Stimulated activated CD8-positive, alpha-beta memory T cell treated with anti-CD3 and anti-CD28 coated beads, Interleukin-4, amount 100 ng/mL, for 4 hours (primary cell): ENCODE data around the gene FBXW11.
"Not testable (repeated sequence)": the region's sequence is repeated elsewhere in the genome, so short reads cannot be mapped to it uniquely, and the experiment has no call there.

ENCODE experiments used
- DNase-seq, 2 donors: peaks; one replicate each; pipeline ENCODE4 v3.0.0-alpha.2; 2020; ENCODE audit warnings: low read depth in 2 of 2, low spot score in 1 of 2

FBXW11 gene

DNA sequence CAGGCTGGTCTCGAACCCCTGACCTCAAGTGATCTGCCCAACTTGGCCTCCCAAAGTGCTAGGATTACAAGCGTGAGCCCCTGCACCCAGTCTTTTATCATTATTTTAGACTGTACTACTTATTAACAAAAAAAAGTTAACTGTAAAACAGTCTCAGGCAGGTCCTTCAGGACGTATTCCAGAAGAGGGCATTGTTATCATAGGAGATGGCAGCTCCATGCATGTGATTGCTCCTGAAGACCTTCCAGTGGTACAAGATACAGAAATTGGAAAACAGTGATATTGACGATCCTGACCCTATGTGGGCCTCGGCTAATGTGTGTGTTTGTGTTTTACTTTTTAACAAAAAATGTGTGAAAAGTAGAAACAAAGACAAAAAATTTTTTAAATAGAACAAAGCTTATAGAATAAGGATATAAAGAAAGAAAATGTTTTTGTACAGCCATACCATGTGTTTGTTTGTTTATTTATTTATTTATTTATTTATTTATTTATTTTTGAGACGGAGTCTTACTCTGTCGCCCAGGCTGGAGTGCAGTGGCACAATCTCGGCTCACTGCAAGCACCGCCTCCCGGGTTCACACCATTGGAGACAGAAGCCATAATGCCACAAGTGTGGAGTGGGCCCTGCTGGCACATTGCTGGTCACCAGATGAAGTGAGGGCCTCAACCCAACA is 13.8 kb upstream of the FBXW11 start:
- not testable (repeated sequence) for DNase-seq

DNA sequence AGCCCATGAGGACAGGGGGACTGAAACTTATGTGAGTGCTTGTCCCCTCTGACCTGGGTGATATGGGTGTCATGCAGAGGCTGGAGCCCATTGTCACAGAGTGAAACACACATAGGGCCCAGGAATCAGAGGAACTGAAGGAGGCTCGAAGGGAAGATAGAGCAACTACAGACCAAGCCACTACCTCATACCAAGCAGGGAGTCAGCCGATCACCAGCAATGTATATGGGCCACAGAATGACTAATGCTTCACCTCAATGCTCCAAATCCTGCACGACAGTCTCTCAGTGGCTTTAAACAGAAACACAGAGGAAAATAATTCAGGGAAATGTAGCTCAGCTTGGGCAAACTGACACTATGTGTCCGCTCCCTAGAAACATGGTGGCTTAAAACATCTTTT is 8.9 kb upstream of the FBXW11 start:
- DNase-seq, result no peak

DNA sequence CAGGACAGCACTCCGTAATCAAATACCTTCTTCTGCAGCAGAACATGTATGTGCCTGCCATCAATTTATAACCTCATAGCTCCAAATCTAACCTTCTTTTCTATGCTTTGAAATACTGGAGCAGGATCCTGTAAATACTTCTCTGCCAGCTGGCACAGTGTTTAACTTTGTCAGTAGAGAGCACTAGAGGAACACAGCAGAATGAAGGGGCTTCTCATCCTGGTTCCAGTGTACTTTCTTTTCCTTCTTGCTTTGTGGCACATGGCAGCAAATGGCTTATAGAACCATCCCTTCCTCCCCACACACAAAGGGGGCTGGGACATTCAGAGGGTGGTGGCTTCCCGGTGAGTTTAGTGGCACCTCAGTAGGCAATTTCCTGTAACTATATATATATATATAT is 3.8 kb upstream of the FBXW11 start:
- DNase-seq, result no peak

GRCh38 chr5:172009536-172010270 is 3.3 kb upstream of the FBXW11 start:
- no peak for DNase-seq

- DNase-seq, result no peak
Measured at GRCh38 chr5:172008689-172009141, 2.3 kb upstream of the FBXW11 start.

DNA sequence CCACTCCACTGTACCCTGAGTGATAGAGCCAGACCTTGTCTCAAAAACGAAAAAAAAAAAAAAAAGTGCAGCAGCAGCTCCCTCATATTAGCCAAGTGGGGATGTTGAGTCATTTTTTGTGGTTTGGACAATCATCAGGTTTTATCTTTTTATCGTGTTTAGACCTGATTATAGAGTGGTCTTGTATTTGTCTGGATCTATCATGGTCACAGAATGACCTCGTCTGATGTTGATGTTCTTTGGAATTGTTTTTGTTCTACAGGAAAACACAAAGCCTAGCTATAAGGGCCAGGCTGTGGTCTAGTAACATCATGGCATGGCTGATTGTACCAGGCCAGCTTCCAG is 1.6 kb upstream of the FBXW11 start:
- no peak for DNase-seq

GRCh38 chr5:172007175-172008110 is 1.0 kb upstream of the FBXW11 start:
- DNase-seq, result no peak

DNA sequence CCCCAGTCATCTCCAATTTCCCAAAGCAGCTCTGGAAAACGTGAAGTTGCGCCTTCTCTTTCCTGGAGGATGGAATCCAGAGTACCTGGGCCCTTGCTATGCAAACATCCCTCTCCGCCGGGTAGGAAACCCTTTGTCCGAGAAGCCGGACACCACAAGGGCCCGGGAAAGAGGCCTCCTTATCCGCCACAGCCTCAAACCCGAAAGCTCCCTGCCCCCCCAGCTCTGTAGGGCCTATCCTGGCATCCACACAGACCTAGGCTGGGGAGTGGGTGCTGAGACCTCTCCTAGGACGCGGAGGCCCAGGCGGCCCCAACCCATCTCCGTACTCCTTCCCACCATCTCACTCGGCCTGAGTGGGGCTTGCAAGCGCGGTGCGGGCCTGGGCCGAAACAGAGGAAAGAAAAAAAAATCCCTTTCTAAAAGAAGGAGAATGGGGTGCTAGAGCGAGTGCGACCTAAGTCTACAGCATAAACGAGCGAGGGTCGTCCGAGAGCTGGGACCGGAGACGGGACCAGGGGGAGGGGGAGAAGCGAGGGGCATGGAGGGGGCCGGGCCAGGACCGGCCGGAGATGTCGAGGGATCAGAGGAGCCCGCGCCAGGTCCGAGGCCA is 624 bp downstream of the FBXW11 start:
- no peak for DNase-seq

DNA sequence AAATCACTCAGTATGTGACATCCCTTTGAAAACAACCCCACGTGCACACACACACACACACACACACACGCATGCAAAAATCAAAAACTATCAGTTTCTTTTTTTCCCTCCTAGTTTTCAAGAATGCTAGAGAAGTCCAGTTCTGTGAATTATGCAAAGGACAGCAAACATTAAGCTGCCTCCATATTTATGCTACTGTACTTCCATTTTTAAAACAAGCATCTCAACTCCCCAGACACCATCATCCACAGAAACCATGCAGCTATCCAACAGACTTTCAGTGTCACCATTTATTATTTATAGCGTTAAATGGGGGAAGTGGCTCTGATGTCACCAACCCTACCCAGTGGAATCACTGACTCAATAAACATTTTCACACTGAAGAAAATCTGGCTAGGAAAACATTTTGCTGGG is 1.6 kb downstream of the FBXW11 start:
- DNase-seq, result peak in 1 of 2 donors; percentile 3

DNA sequence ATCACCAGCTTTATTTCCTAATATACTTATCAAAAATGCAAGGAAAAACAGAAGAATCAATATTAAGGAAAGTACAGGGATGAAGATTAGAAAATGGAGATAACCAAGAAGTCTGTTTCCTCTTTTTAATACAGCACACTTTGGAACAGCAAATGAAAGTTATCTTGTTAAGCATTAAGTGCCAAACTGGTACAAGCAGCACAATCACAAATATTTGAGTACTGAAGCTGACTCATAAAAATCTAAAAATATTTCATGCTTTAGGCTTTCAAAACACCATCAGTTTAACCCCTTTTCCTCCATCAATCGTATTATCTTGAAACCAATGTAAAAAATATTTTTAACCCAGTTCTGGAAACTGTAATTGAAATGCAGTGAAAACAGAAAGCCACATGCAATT is 2.7 kb downstream of the FBXW11 start:
- DNase-seq, result no peak

DNA sequence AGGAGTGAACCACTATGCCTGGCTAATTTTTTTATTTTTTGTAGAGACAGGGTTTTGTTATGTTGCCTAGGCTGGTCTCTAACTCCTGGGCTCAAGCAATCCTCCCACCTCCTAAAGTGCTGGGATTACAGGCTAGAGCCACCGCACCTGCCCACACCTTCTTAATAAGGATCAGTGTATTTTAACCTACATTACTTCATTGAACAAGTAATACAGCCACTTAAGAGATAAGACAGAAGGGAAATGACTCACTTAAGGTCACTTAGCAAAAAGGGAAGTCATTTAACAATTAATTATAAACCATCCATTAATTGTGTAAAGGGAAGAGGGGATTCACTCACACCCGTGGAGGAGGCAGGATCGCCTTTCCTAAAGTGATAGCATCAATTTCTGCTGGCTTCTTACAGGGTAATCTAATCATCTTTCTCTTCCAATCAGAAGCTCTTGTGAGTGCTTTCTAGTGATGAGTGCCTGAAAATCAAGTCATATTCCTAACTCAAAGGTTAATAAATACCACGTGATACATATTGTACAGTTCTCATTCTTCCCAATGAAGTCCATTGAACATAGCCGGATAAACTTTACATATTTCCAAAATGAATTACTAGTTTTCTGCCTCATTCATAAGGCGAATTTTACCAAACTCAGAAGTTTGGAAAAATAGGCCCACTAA is 3.5 kb downstream of the FBXW11 start:
- no peak for DNase-seq

DNA sequence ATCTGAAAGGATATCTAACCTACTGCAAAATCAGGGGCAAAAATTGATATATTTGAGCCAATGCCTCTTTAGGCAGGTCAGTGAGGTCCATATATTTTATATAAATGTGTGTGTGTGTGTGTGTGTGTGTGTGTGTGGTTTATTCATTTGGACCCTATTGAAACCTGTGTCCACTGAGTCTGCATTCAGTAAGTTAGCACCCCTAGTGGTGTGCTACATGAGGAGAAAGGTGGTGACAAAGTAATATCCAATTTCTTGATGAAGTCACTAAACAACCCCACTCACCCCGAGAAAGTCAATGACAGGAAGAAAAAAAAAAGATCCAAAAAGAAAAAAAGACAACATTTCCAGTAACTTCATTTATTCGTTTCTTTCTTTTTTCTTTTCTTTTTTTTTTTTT is 4.1 kb downstream of the FBXW11 start:
- DNase-seq, result no peak

DNA sequence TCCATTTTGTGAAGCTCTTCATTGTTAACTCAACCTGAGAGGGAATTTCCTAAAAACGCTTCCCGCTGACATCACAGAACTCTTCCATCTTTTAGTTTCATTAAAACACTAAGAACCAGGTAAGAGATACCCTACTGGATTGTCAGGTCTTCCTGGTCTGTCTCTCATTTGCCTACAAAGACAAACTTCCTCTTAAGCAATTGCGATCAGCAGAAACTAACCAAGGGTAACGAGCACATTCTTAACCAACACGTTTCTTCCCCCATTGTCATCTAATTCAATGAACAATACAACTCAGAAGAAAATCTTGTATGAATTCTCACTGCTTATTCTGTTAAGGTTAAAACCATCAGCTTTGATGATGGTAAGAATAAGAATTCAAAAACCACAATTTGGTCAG is 6.6 kb downstream of the FBXW11 start:
- DNase-seq, result no peak

GRCh38 chr5:171999100-171999499 is 7.3 kb downstream of the FBXW11 start:
- no peak for DNase-seq

DNA sequence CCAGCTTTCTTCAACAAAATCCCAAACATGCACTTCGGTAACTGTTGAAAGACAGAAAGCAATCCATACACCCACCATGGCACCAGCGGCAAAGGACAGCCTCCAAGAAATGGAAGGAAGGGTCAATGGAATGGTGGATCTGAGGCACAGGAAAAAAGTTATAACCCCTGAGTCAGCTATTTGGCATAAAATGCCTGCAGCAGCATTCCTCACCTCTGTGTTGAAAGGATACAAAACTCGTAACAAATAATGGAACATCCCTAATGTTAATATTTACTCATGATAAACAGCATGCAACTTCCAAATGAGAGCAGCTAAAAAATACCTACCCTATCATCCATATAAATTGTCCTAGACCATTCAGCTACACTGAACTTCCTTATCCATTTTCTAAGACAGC is 9.4 kb downstream of the FBXW11 start:
- DNase-seq, result no peak

- no peak for DNase-seq
Measured at GRCh38 chr5:171992813-171993212, 13.6 kb downstream of the FBXW11 start.

DNA sequence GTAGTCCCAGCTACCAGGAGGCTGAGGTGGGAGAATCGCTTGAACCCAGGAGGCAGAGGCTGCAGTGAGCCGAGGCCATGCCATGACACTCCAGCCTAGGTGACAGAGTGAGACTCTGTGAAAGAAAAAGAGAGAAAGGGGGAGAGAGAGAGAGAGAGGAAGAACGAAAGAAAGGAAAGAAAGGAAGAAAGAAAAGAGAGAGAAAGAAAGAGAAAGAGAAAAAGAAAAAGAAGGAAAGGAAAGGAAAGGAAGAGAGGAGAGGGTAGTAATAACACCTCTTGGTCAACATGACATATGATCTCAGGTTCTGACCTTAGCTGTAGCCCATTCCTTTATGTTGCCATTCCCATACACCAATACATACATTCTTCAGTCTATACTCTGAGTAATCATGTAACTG is 14.1 kb downstream of the FBXW11 start:
- DNase-seq, result no peak

GRCh38 chr5:171990713-171991015 is 15.8 kb downstream of the FBXW11 start:
- no peak for DNase-seq

DNA sequence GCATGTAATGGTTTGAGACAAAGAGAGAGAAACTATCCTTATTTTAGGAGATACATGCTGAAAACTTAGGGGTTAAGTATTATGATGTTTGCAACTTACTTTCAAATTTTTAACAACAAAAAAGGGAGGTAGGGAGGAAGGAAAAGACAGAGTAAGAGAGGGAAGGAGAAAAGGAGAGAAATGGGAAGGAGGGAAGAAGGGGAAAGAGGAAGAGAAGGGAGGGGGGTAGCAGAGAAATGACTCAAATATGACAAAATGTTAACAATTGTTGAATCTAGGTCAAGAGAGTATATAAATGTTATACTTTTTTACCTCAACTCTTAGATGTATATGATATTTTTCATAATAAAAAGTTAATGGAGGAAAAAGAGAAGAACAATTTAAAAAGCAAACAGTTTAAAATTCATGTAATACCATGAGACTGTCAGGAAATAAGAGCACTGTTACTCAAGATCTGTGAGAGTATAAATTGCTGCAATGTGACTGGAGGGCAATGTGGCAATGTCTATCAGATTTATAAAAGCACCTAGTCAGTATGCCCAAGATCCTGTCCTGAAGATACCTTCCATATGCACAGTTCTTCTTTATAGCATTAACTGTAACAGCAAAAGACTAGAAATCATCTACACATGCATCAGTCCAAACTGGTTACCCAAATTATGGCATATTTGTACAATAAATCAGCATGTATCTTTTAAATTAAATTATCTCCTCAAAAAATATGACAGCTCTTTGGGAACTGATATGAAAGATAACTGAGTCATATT is 16.3 kb downstream of the FBXW11 start:
- no peak for DNase-seq

GRCh38 chr5:171989276-171989675 is 17.2 kb downstream of the FBXW11 start:
- no peak for DNase-seq
